ENCODE results near the gene EFCAB6. TPM values are rescaled to one million over a fixed set of nuclear protein-coding genes. Genes with fewer than 3 reads are reported as not detected.

The EFCAB6 gene
- polyA plus RNA-seq, 3 donors, result 0.76 to 0.98 TPM; not detected in 1

GRCh38 chr22:43823353-43823908 lies 11.3 kb upstream of the EFCAB6 start:
- 32 to 80% (median 78%) methylated on average over 13 of the region's 13 CpGs for WGBS, 3 donors
- no peak overlapping the region for H3K27ac ChIP-seq (ENCODE audit: low read depth, low read length)

- H3K27ac ChIP-seq (ENCODE audit: low read depth, low read length), result no peak overlapping the region
- WGBS, 3 donors, result 66 to 82% (median 67%) methylated on average over 22 of the region's 22 CpGs
These were observed 9.7 kb upstream of the EFCAB6 start for GRCh38 chr22:43821606-43822425.

- no peak overlapping the region for H3K27ac ChIP-seq (ENCODE audit: low read depth, low read length)
- 53 to 72% (median 59%) methylated on average over 18 of the region's 18 CpGs for WGBS, 3 donors
These were observed 8.7 kb upstream of the EFCAB6 start for GRCh38 chr22:43820651-43821305.

GRCh38 chr22:43819931-43820640 lies 8.0 kb upstream of the EFCAB6 start:
- WGBS, 3 donors, result 81 to 88% (median 82%) methylated on average over 13 of the region's 13 CpGs
- H3K27ac ChIP-seq (ENCODE audit: low read depth, low read length), result no peak overlapping the region

- 87 to 93% (median 88%) methylated on average over 12 of the region's 12 CpGs for WGBS, 3 donors
- no peak overlapping the region for H3K27ac ChIP-seq (ENCODE audit: low read depth, low read length)
These were observed 7.4 kb upstream of the EFCAB6 start for GRCh38 chr22:43819421-43819921.

- H3K27ac ChIP-seq (ENCODE audit: low read depth, low read length), result no peak overlapping the region
- 89 to 92% (median 91%) methylated on average over 11 of the region's 11 CpGs for WGBS, 3 donors
These were observed 6.9 kb upstream of the EFCAB6 start for GRCh38 chr22:43818981-43819380.

GRCh38 chr22:43817402-43817801 lies 5.3 kb upstream of the EFCAB6 start:
- WGBS, 3 donors, result 94 to 97% (median 96%) methylated on average over 9 of the region's 9 CpGs
- H3K27ac ChIP-seq (ENCODE audit: low read depth, low read length), result no peak overlapping the region

GRCh38 chr22:43814264-43814663 lies 2.2 kb upstream of the EFCAB6 start:
- no peak overlapping the region for H3K27ac ChIP-seq (ENCODE audit: low read depth, low read length)
- 92 to 93% (median 93%) methylated on average over 5 of the region's 5 CpGs for WGBS, 3 donors

GRCh38 chr22:43812890-43813289 lies 785 bp upstream of the EFCAB6 start:
- WGBS, 3 donors, result 7 to 19% (median 13%) methylated on average over 6 of the region's 6 CpGs
- H3K27ac ChIP-seq (ENCODE audit: low read depth, low read length), result no peak overlapping the region

- WGBS, 3 donors, result 0 to 1% (median 0%) methylated on average over 20 to 21 of the region's 21 CpGs
- no peak overlapping the region for H3K27ac ChIP-seq (ENCODE audit: low read depth, low read length)
These were observed 342 bp downstream of the EFCAB6 start for GRCh38 chr22:43811777-43812148.

- 75 to 79% (median 75%) methylated on average over 5 of the region's 5 CpGs for WGBS, 3 donors
- no peak overlapping the region for H3K27ac ChIP-seq (ENCODE audit: low read depth, low read length)
These were observed 9.1 kb downstream of the EFCAB6 start for GRCh38 chr22:43802897-43803495.

- WGBS, 3 donors, result 86 to 88% (median 88%) methylated on average over 1 of the region's 1 CpG
- H3K27ac ChIP-seq (ENCODE audit: low read depth, low read length), result no peak overlapping the region
These were observed 11.1 kb downstream of the EFCAB6 start for GRCh38 chr22:43800970-43801369.

- H3K27ac ChIP-seq (ENCODE audit: low read depth, low read length), result no peak overlapping the region
- 74 to 76% (median 75%) methylated on average over 5 of the region's 5 CpGs for WGBS, 3 donors
These were observed 13.6 kb downstream of the EFCAB6 start for GRCh38 chr22:43798492-43798891.

GRCh38 chr22:43796567-43796966 lies 15.5 kb downstream of the EFCAB6 start:
- 65 to 75% (median 72%) methylated on average over 8 of the region's 8 CpGs for WGBS, 3 donors
- H3K27ac ChIP-seq (ENCODE audit: low read depth, low read length), result no peak overlapping the region

- no peak overlapping the region for H3K27ac ChIP-seq (ENCODE audit: low read depth, low read length)
- 84 to 87% (median 86%) methylated on average over 7 of the region's 7 CpGs for WGBS, 3 donors
These were observed 16.8 kb downstream of the EFCAB6 start for GRCh38 chr22:43795320-43795719.

- H3K27ac ChIP-seq (ENCODE audit: low read depth, low read length), result no peak overlapping the region
- 68 to 74% (median 74%) methylated on average over 5 of the region's 5 CpGs for WGBS, 3 donors
These were observed 19.2 kb downstream of the EFCAB6 start for GRCh38 chr22:43792905-43793304.

- 38 to 75% (median 52%) methylated on average over 7 of the region's 7 CpGs for WGBS, 3 donors
- H3K27ac ChIP-seq (ENCODE audit: low read depth, low read length), result no peak overlapping the region
These were observed 22.7 kb downstream of the EFCAB6 start for GRCh38 chr22:43789452-43789851.

- WGBS, 3 donors, result 92 to 96% (median 93%) methylated on average over 2 of the region's 2 CpGs
- H3K27ac ChIP-seq (ENCODE audit: low read depth, low read length), result no peak overlapping the region
These were observed 28.3 kb downstream of the EFCAB6 start for GRCh38 chr22:43783777-43784176.

Data from adipose tissue (tissue), 3 donors.